GM18517 (cell line): Measurements from ENCODE around the gene NEK11.
"Not testable (repeated sequence)": the region's sequence is repeated elsewhere in the genome, so short reads cannot be mapped to it uniquely, and the experiment has no call there.

Source experiments
- ATAC-seq: cut with Tn5 transposase; IDR thresholded peaks from one replicate; pipeline ENCODE4 v1.9.1; 2021; ENCODE audit warnings: mild to moderate bottlenecking, moderate library complexity; ENCODE audit not compliant: unreplicated experiment

Gene NEK11

GRCh38 chr3:131038326-131038725 lies 11.6 kb downstream of the NEK11 start:
- no peak for ATAC-seq

GRCh38 chr3:131042271-131042985 lies 15.8 kb downstream of the NEK11 start:
- ATAC-seq = not testable (repeated sequence)

- ATAC-seq = no peak
Measured at GRCh38 chr3:131047582-131047981, 20.9 kb downstream of the NEK11 start.

GRCh38 chr3:131048030-131048429 lies 21.4 kb downstream of the NEK11 start:
- no peak for ATAC-seq

- no peak for ATAC-seq
Measured at GRCh38 chr3:131050001-131050400, 23.3 kb downstream of the NEK11 start.

- ATAC-seq = no peak
Measured at GRCh38 chr3:131053043-131053859, 26.6 kb downstream of the NEK11 start.

- no peak for ATAC-seq
Measured at GRCh38 chr3:131067983-131068382, 41.3 kb downstream of the NEK11 start.

- no peak for ATAC-seq
Measured at GRCh38 chr3:131072099-131072559, 45.5 kb downstream of the NEK11 start.

- ATAC-seq = no peak
Measured at GRCh38 chr3:131072845-131073244, 46.2 kb downstream of the NEK11 start.

- no peak for ATAC-seq
Measured at GRCh38 chr3:131075632-131076328, 49.1 kb downstream of the NEK11 start.

GRCh38 chr3:131077904-131078303 lies 51.2 kb downstream of the NEK11 start:
- ATAC-seq = no peak

GRCh38 chr3:131079086-131079485 lies 52.4 kb downstream of the NEK11 start:
- ATAC-seq = no peak

GRCh38 chr3:131081224-131081623 lies 54.5 kb downstream of the NEK11 start:
- ATAC-seq = no peak

GRCh38 chr3:131082246-131082645 lies 55.6 kb downstream of the NEK11 start:
- ATAC-seq = no peak

- no peak for ATAC-seq
Measured at GRCh38 chr3:131082871-131083863, 56.5 kb downstream of the NEK11 start.

- no peak for ATAC-seq
Measured at GRCh38 chr3:131091768-131092167, 65.1 kb downstream of the NEK11 start.

- no peak for ATAC-seq
Measured at GRCh38 chr3:131107637-131108433, 81.2 kb downstream of the NEK11 start.

- no peak for ATAC-seq
Measured at GRCh38 chr3:131109156-131109555, 82.5 kb downstream of the NEK11 start.

GRCh38 chr3:131110087-131110486 lies 83.4 kb downstream of the NEK11 start:
- ATAC-seq = no peak

- no peak for ATAC-seq
Measured at GRCh38 chr3:131114256-131114655, 87.6 kb downstream of the NEK11 start.
